ENCODE data around the gene EFCAB8.

Gene EFCAB8

GRCh38 chr20:32870985-32871384 lies 12.3 kb downstream of the EFCAB8 start:
- H3K4me2 ChIP-seq (ENCODE audit: low read length) = no peak overlapping the region
- no peak for TF ChIP-seq CTCF (IDR thresholded peaks at IDR 0.05)
- H3K27ac ChIP-seq = no peak overlapping the region
- no peak overlapping the region for H3K9ac ChIP-seq
- no peak overlapping the region for H2AFZ ChIP-seq
- no peak overlapping the region for H3K4me3 ChIP-seq (ENCODE audit: low read depth, low read length)
- H3K9me3 ChIP-seq (ENCODE audit: control insufficient read depth, low read length) = no peaks in the 10 kb centered on the region
- no peaks in the 10 kb centered on the region for H3K36me3 ChIP-seq (ENCODE audit: control insufficient read depth, insufficient read depth, low read length)
- H3K27me3 ChIP-seq (ENCODE audit: control insufficient read depth, insufficient read depth, low read length) = no peaks in the 10 kb centered on the region
- H3K4me1 ChIP-seq = no peaks in the 10 kb centered on the region
- H3K79me2 ChIP-seq = no peaks in the 10 kb centered on the region

GRCh38 chr20:32871627-32872160 lies 13.0 kb downstream of the EFCAB8 start:
- H3K27ac ChIP-seq = no peak overlapping the region
- H3K4me1 ChIP-seq = no peaks in the 10 kb centered on the region
- H3K4me2 ChIP-seq (ENCODE audit: low read length) = no peak overlapping the region
- no peak for TF ChIP-seq CTCF (IDR thresholded peaks at IDR 0.05)
- H3K4me3 ChIP-seq (ENCODE audit: low read depth, low read length) = no peak overlapping the region
- H3K36me3 ChIP-seq (ENCODE audit: control insufficient read depth, insufficient read depth, low read length) = no peaks in the 10 kb centered on the region
- no peak overlapping the region for H3K9ac ChIP-seq
- H3K9me3 ChIP-seq (ENCODE audit: control insufficient read depth, low read length) = no peaks in the 10 kb centered on the region
- no peaks in the 10 kb centered on the region for H3K27me3 ChIP-seq (ENCODE audit: control insufficient read depth, insufficient read depth, low read length)
- H3K79me2 ChIP-seq = no peaks in the 10 kb centered on the region
- H2AFZ ChIP-seq = no peak overlapping the region

- Histone ChIP-seq H3K9ac (no peak overlapping the region), H2AFZ (no peak overlapping the region), H3K36me3 (ENCODE audit: control insufficient read depth, insufficient read depth, low read length) (no peaks in the 10 kb centered on the region), H3K4me1 (no peaks in the 10 kb centered on the region), H3K9me3 (ENCODE audit: control insufficient read depth, low read length) (no peaks in the 10 kb centered on the region), H3K4me3 (ENCODE audit: low read depth, low read length) (no peak overlapping the region), H3K79me2 (no peaks in the 10 kb centered on the region), H3K27ac (no peak overlapping the region), H3K4me2 (ENCODE audit: low read length) (no peak overlapping the region), H3K27me3 (ENCODE audit: control insufficient read depth, insufficient read depth, low read length) (no peaks in the 10 kb centered on the region)
- no peak for TF ChIP-seq CTCF (IDR thresholded peaks at IDR 0.05)
Observed at GRCh38 chr20:32872266-32872665, 13.5 kb downstream of the EFCAB8 start.

GRCh38 chr20:32875673-32876072 lies 16.9 kb downstream of the EFCAB8 start:
- no peak overlapping the region for H3K4me3 ChIP-seq (ENCODE audit: low read depth, low read length)
- no peak overlapping the region for H3K9ac ChIP-seq
- H3K4me1 ChIP-seq = no peaks in the 10 kb centered on the region
- H3K4me2 ChIP-seq (ENCODE audit: low read length) = no peak overlapping the region
- H3K9me3 ChIP-seq (ENCODE audit: control insufficient read depth, low read length) = no peaks in the 10 kb centered on the region
- H3K27ac ChIP-seq = no peak overlapping the region
- no peak overlapping the region for H2AFZ ChIP-seq
- H3K27me3 ChIP-seq (ENCODE audit: control insufficient read depth, insufficient read depth, low read length) = no peaks in the 10 kb centered on the region
- H3K36me3 ChIP-seq (ENCODE audit: control insufficient read depth, insufficient read depth, low read length) = no peaks in the 10 kb centered on the region
- H3K79me2 ChIP-seq = no peaks in the 10 kb centered on the region
- no peak for TF ChIP-seq CTCF (IDR thresholded peaks at IDR 0.05)

- H3K4me3 ChIP-seq (ENCODE audit: low read depth, low read length) = no peak overlapping the region
- H3K9ac ChIP-seq = no peak overlapping the region
- no peaks in the 10 kb centered on the region for H3K79me2 ChIP-seq
- TF ChIP-seq CTCF (IDR thresholded peaks at IDR 0.05) = no peak
- no peak overlapping the region for H3K27ac ChIP-seq
- H2AFZ ChIP-seq = no peak overlapping the region
- no peak overlapping the region for H3K4me2 ChIP-seq (ENCODE audit: low read length)
- no peaks in the 10 kb centered on the region for H3K9me3 ChIP-seq (ENCODE audit: control insufficient read depth, low read length)
- no peaks in the 10 kb centered on the region for H3K27me3 ChIP-seq (ENCODE audit: control insufficient read depth, insufficient read depth, low read length)
- no peaks in the 10 kb centered on the region for H3K36me3 ChIP-seq (ENCODE audit: control insufficient read depth, insufficient read depth, low read length)
- H3K4me1 ChIP-seq = no peaks in the 10 kb centered on the region
Observed at GRCh38 chr20:32877507-32877906, 18.8 kb downstream of the EFCAB8 start.

Data from parathyroid adenoma (tissue), 2 donors.